Endothelial cell of umbilical vein (primary cell): Measurements from ENCODE around the gene USP12.

Experiments used
- CTCF ChIP-seq, 2 donors: IDR thresholded peaks; 1 replicate in 1 of 2; 2 replicates in 1 of 2; pipeline ENCODE4 v1.5.1; 2011; ENCODE audit warnings: low read length in 2 of 2, mild to moderate bottlenecking in 2 of 2, moderate library complexity in 2 of 2, control low read depth in 1 of 2, inconsistent platforms in 1 of 2, low read depth in 1 of 2; ENCODE audit not compliant: insufficient read depth in 1 of 2; ENCODE audit errors: extremely low read depth in 1 of 2
- EZH2 ChIP-seq: IDR thresholded peaks from 2 replicates; pipeline ENCODE4 v1.6.1; 2012; ENCODE audit warnings: borderline replicate concordance, low read depth, mild to moderate bottlenecking, moderate library complexity, low read length, inconsistent platforms; ENCODE audit not compliant: severe bottlenecking
- FOS ChIP-seq: IDR thresholded peaks from 2 replicates; pipeline ENCODE4 v1.6.1; 2011; ENCODE audit warnings: mild to moderate bottlenecking, low read length, moderate library complexity, borderline replicate concordance; ENCODE audit not compliant: insufficient read depth
- GATA2 ChIP-seq: IDR thresholded peaks from 2 replicates; pipeline ENCODE4 v1.7.0; 2011; ENCODE audit warnings: low read depth, mild to moderate bottlenecking, moderate library complexity, mixed read lengths, low read length; ENCODE audit not compliant: insufficient read length, insufficient read depth
- MAX ChIP-seq: IDR thresholded peaks from 2 replicates; pipeline ENCODE4 v1.6.1; 2011; ENCODE audit not compliant: insufficient read depth, insufficient read length
- MYC ChIP-seq: IDR thresholded peaks from one replicate; pipeline ENCODE4 v1.6.1; 2011; ENCODE audit warnings: mild to moderate bottlenecking, low read depth, low read length
- POLR2A ChIP-seq: IDR thresholded peaks from 2 replicates; pipeline ENCODE4 v1.6.1; 2012; ENCODE audit warnings: low read depth, mild to moderate bottlenecking, control low read depth, low read length
- POLR2AphosphoS5 ChIP-seq: IDR thresholded peaks from 2 replicates; pipeline ENCODE4 v1.6.1; 2012; ENCODE audit warnings: low read depth, mild to moderate bottlenecking, control low read depth, low read length, moderate library complexity; ENCODE audit not compliant: insufficient read depth

GRCh38 chr13:27192973-27193372 is 21.4 kb upstream of the USP12 start:
- TF ChIP-seq POLR2AphosphoS5 (no peak), CTCF (IDR thresholded peaks at IDR 0.05; ENCODE audit: extremely low read depth in 1 of 2, insufficient read depth in 1 of 2, low read depth in 1 of 2, low read length in 2 of 2) (no peak), GATA2 (no peak), EZH2 (no peak), POLR2A (no peak), MAX (no peak), MYC (no peak), FOS (no peak)
